ENCODE data around the gene CERT1. TPM values are rescaled to one million over a fixed set of nuclear protein-coding genes. Genes with fewer than 3 reads are reported as not detected.

CERT1 gene
- total and polyA plus RNA-seq, 9 of the 15 experiments (the other 6 are each of a cell fraction or from before 2014, with no cell fraction given), result 3.4 to 24.7 (median 9.8) TPM

DNA sequence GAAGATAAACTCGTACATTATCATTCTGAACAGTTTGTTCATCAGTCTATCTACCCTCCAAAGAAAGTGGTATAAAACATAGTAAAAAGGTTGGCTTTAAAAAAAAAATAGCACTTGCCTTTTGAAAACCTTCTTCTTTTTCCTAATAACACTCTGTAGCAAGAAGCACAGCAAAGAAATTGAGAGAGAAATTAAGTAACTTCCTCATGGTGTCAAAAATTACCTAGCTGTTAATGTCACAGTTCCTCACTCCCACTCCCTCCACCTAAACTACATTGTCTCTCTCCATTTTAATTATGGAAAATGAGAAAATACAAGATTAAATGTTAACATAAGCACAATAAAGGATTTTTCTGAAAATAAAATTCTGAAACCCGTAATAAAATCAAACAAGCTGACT, 72.2 kb downstream of the CERT1 start:
- H3K4me3 ChIP-seq, result no peak overlapping the region
- H3K4me2 ChIP-seq (ENCODE audit: insufficient read depth, low read length), result no peak overlapping the region
- FAIRE-seq (no peak), ATAC-seq (no peak), DNase-seq (ENCODE audit: extremely low read depth in 1 of 4, low spot score in 3 of 4) (no peak)
- CTCF ChIA-PET (ENCODE audit: low intra/inter-chr PET ratio), result no interaction called here
- 81% methylated on average over 2 of the region's 2 CpGs for WGBS (ENCODE audit: insufficient coverage, low coverage, missing lambda C conversion rate)
- H3K9ac ChIP-seq (ENCODE audit: insufficient read depth in 1 of 2, low read depth in 2 of 2, low read length in 2 of 2), result no peak overlapping the region
- no peak overlapping the region for H2AFZ ChIP-seq (ENCODE audit: low read depth, low read length)
- no peaks in the 10 kb centered on the region; the same call in 1 of the 2 replicates for H3K9me3 ChIP-seq (replicated peaks; ENCODE audit: control insufficient read depth, insufficient read depth, low read depth, low read length)
- H3K36me3 ChIP-seq (ENCODE audit: control insufficient read depth, insufficient read depth, low read length), result no peaks in the 10 kb centered on the region
- H3K9me1 ChIP-seq (ENCODE audit: control insufficient read depth, insufficient read depth, low read length), result no peaks in the 10 kb centered on the region
- H3K4me1 ChIP-seq (replicated peaks in 1 of 2; ENCODE audit: control insufficient read depth in 2 of 2, insufficient read depth in 2 of 2, low read length in 2 of 2), result no peaks in the 10 kb centered on the region
- in situ Hi-C loops (cut with MboI), result no loop called here
- TF ChIP-seq, protein P1, sequence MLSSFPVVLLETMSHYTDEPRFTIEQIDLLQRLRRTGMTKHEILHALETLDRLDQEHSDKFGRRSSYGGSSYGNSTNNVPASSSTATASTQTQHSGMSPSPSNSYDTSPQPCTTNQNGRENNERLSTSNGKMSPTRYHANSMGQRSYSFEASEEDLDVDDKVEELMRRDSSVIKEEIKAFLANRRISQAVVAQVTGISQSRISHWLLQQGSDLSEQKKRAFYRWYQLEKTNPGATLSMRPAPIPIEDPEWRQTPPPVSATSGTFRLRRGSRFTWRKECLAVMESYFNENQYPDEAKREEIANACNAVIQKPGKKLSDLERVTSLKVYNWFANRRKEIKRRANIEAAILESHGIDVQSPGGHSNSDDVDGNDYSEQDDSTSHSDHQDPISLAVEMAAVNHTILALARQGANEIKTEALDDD (IDR thresholded peaks at IDR 0.05), result no peak
- no peak for TF ChIP-seq TSC22D4 (tag; IDR thresholded peaks at IDR 0.05)
- TF ChIP-seq SAFB (IDR thresholded peaks at IDR 0.05; ENCODE audit: borderline replicate concordance, low read depth, low read length), result no peak
- no TSS peak for BruUV-seq (replicated peaks)
- intact Hi-C loops (cut with micrococcal nuclease), result no loop called here
- no peaks in the 10 kb centered on the region for H4K20me1 ChIP-seq (replicated peaks; ENCODE audit: control insufficient read depth, insufficient read depth, low read length)
- no peak overlapping the region for H3K27ac ChIP-seq (ENCODE audit: extremely low read depth, low read depth, low read length)
- POLR2A ChIA-PET, result no interaction called here
- no peaks in the 10 kb centered on the region for H3K27me3 ChIP-seq (ENCODE audit: control insufficient read depth in 2 of 2, insufficient read depth in 2 of 2, low read length in 2 of 2)
- no peaks in the 10 kb centered on the region for H3K79me2 ChIP-seq (ENCODE audit: control insufficient read depth, insufficient read depth, low read length)

- ATAC-seq (no peak), DNase-seq (ENCODE audit: extremely low read depth in 1 of 4, low spot score in 3 of 4) (no peak), FAIRE-seq (no peak)
- ChIA-PET CTCF (ENCODE audit: low intra/inter-chr PET ratio) (no interaction called here), POLR2A (no interaction called here)
- no peaks in the 10 kb centered on the region for H3K4me1 ChIP-seq (replicated peaks in 1 of 2; ENCODE audit: control insufficient read depth in 2 of 2, insufficient read depth in 2 of 2, low read length in 2 of 2)
- H3K36me3 ChIP-seq (ENCODE audit: control insufficient read depth, insufficient read depth, low read length), result no peaks in the 10 kb centered on the region
- no peak overlapping the region for H3K4me2 ChIP-seq (ENCODE audit: insufficient read depth, low read length)
- H3K9me1 ChIP-seq (ENCODE audit: control insufficient read depth, insufficient read depth, low read length), result no peaks in the 10 kb centered on the region
- no peaks in the 10 kb centered on the region for H4K20me1 ChIP-seq (replicated peaks; ENCODE audit: control insufficient read depth, insufficient read depth, low read length)
- no peaks in the 10 kb centered on the region for H3K79me2 ChIP-seq (ENCODE audit: control insufficient read depth, insufficient read depth, low read length)
- WGBS (ENCODE audit: insufficient coverage, low coverage, missing lambda C conversion rate), result 86% methylated on average over 2 of the region's 2 CpGs
- H3K9ac ChIP-seq (ENCODE audit: insufficient read depth in 1 of 2, low read depth in 2 of 2, low read length in 2 of 2), result no peak overlapping the region
- no peak overlapping the region for H2AFZ ChIP-seq (ENCODE audit: low read depth, low read length)
- intact Hi-C loops (cut with micrococcal nuclease), result no loop called here
- H3K4me3 ChIP-seq, result no peak overlapping the region
- in situ Hi-C loops (cut with MboI), result no loop called here
- H3K9me3 ChIP-seq (replicated peaks; ENCODE audit: control insufficient read depth, insufficient read depth, low read depth, low read length), result no peaks in the 10 kb centered on the region; the same call in 1 of the 2 replicates
- H3K27ac ChIP-seq (ENCODE audit: extremely low read depth, low read depth, low read length), result no peak overlapping the region
- no TSS peak for BruUV-seq (replicated peaks)
- TF ChIP-seq SAFB (IDR thresholded peaks at IDR 0.05; ENCODE audit: borderline replicate concordance, low read depth, low read length) (0 out of 2 replicates have a peak, but pooled peaks have one; percentile 21), NUFIP1 (IDR thresholded peaks at IDR 0.05; ENCODE audit: partially characterized antibody) (no peak), HIVEP1 (CRISPR knock-in tag; IDR thresholded peaks at IDR 0.05) (no peak), ZNF830 (CRISPR knock-in tag; IDR thresholded peaks at IDR 0.05) (no peak)
- TF ChIP-seq, protein P2, sequence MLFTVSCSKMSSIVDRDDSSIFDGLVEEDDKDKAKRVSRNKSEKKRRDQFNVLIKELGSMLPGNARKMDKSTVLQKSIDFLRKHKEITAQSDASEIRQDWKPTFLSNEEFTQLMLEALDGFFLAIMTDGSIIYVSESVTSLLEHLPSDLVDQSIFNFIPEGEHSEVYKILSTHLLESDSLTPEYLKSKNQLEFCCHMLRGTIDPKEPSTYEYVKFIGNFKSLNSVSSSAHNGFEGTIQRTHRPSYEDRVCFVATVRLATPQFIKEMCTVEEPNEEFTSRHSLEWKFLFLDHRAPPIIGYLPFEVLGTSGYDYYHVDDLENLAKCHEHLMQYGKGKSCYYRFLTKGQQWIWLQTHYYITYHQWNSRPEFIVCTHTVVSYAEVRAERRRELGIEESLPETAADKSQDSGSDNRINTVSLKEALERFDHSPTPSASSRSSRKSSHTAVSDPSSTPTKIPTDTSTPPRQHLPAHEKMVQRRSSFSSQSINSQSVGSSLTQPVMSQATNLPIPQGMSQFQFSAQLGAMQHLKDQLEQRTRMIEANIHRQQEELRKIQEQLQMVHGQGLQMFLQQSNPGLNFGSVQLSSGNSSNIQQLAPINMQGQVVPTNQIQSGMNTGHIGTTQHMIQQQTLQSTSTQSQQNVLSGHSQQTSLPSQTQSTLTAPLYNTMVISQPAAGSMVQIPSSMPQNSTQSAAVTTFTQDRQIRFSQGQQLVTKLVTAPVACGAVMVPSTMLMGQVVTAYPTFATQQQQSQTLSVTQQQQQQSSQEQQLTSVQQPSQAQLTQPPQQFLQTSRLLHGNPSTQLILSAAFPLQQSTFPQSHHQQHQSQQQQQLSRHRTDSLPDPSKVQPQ (CRISPR knock-in tag; IDR thresholded peaks at IDR 0.05; ENCODE audit: borderline replicate concordance), result no peak
- H3K27me3 ChIP-seq (ENCODE audit: control insufficient read depth in 2 of 2, insufficient read depth in 2 of 2, low read length in 2 of 2), result no peaks in the 10 kb centered on the region
Measured at GRCh38 chr5:75438722-75439121, 72.7 kb downstream of the CERT1 start.
